GM23338 (cell line): ENCODE results near the gene HADHB. TPM values are rescaled to one million over a fixed set of nuclear protein-coding genes. Genes with fewer than 3 reads are reported as not detected.

Experiments used
- ATAC-seq: fragments of 200-7000 bp; cut with Tn5 transposase; 3 replicates; pipeline ENCODE4 v1.9.1; 2020
- DNase-seq: peaks from one replicate; pipeline ENCODE4 v3.0.0-alpha.2; 2015; ENCODE audit warnings: low spot score
- H2AFZ ChIP-seq: fragments of 200-600 bp; sonication (generic); 2 replicates; pipeline ENCODE4 v1.8.0; 2016; ENCODE audit warnings: antibody characterized with exemption, mild to moderate bottlenecking, moderate library complexity
- H3F3A ChIP-seq: fragments of 200-600 bp; sonication (generic); replicated peaks from 2 replicates; pipeline ENCODE4 v1.8.0; 2017; ENCODE audit warnings: antibody characterized with exemption, mixed run types, low read depth
- H3K27ac ChIP-seq: fragments of 200-600 bp; sonication (generic); 2 replicates; pipeline ENCODE4 v1.6.1; 2016; ENCODE audit warnings: low read depth
- H3K27me3 ChIP-seq: fragments of 200-600 bp; sonication (generic); 2 replicates; pipeline ENCODE4 v1.8.0; 2016; ENCODE audit warnings: mild to moderate bottlenecking, mixed run types, moderate library complexity; ENCODE audit not compliant: insufficient read depth
- H3K36me3 ChIP-seq: fragments of 200-600 bp; sonication (generic); 2 replicates; pipeline ENCODE4 v1.8.0; 2016; ENCODE audit warnings: mild to moderate bottlenecking; ENCODE audit not compliant: insufficient read depth
- H3K4me1 ChIP-seq: fragments of 200-600 bp; sonication (generic); 2 replicates; pipeline ENCODE4 v1.8.0; 2016; ENCODE audit warnings: mild to moderate bottlenecking, moderate library complexity; ENCODE audit not compliant: insufficient read depth
- H3K4me2 ChIP-seq: fragments of 200-600 bp; sonication (generic); 2 replicates; pipeline ENCODE4 v1.7.1; 2017; ENCODE audit warnings: mixed run types
- H3K4me3 ChIP-seq: fragments of 200-600 bp; sonication (generic); 2 replicates; pipeline ENCODE4 v1.6.1; 2016; ENCODE audit warnings: mixed run types
- H3K79me2 ChIP-seq: fragments of 200-600 bp; sonication (generic); replicated peaks from 2 replicates; pipeline ENCODE4 v1.8.0; 2017; ENCODE audit warnings: mild to moderate bottlenecking; ENCODE audit not compliant: insufficient read depth
- H3K9me2 ChIP-seq: fragments of 200-600 bp; sonication (generic); 2 replicates; pipeline ENCODE4 v1.8.0; 2017; ENCODE audit not compliant: insufficient read depth
- H4K20me1 ChIP-seq: fragments of 200-600 bp; sonication (generic); replicated peaks from 2 replicates; pipeline ENCODE4 v1.8.0; 2017; ENCODE audit warnings: mild to moderate bottlenecking; ENCODE audit not compliant: insufficient read depth
- H3K27ac Mint-ChIP-seq: 2 replicates; pipeline ENCODE4 v1.8.0; 2020; ENCODE audit warnings: inconsistent platforms, mild to moderate bottlenecking, moderate library complexity, mixed read lengths
- H3K27me3 Mint-ChIP-seq: 3 replicates; pipeline ENCODE4 v1.8.0; 2022; ENCODE audit warnings: low read depth, mild to moderate bottlenecking, moderate library complexity, mixed read lengths, inconsistent platforms; ENCODE audit not compliant: insufficient read depth, poor library complexity
- H3K36me3 Mint-ChIP-seq: 3 replicates; pipeline ENCODE4 v1.8.0; 2021; ENCODE audit warnings: low read depth, mild to moderate bottlenecking, inconsistent platforms, moderate library complexity, mixed read lengths
- H3K4me1 Mint-ChIP-seq: 3 replicates; pipeline ENCODE4 v1.8.0; 2020; ENCODE audit warnings: mild to moderate bottlenecking, inconsistent platforms, mixed read lengths
- H3K4me3 Mint-ChIP-seq: 3 replicates; pipeline ENCODE4 v1.8.0; 2021; ENCODE audit warnings: moderate library complexity, mild to moderate bottlenecking, inconsistent platforms, mixed read lengths
- H3K9me3 Mint-ChIP-seq: 3 replicates; pipeline ENCODE4 v1.8.0; 2020; ENCODE audit warnings: moderate library complexity, mild to moderate bottlenecking, inconsistent platforms, mixed read lengths
- CREB1 ChIP-seq: fragments of 250-450 bp; sonication (Bioruptor Pico); IDR thresholded peaks from 2 replicates; pipeline ENCODE4 v1.5.0; 2020; ENCODE audit warnings: low read depth, mild to moderate bottlenecking, moderate library complexity
- CTCF ChIP-seq, 2 experiments: fragments of 200-600 bp in 1 of 2; sonication (generic) in 1 of 2; conservative IDR thresholded peaks; 2 replicates each; pipeline versions ENCODE4 v1.5.1 to v1.6.1; 2016 to 2017; ENCODE audit warnings: antibody characterized with exemption in 2 of 2, low read depth in 2 of 2, mild to moderate bottlenecking in 2 of 2, moderate library complexity in 1 of 2
- ETS1 ChIP-seq: IDR thresholded peaks from 2 replicates; pipeline ENCODE4 v1.6.1; 2016; ENCODE audit warnings: antibody characterized with exemption
- EZH2 ChIP-seq: fragments of 200-600 bp; sonication (generic); IDR thresholded peaks from one replicate; pipeline ENCODE4 v1.8.0; 2017; ENCODE audit warnings: antibody characterized with exemption, mild to moderate bottlenecking, low read depth; ENCODE audit not compliant: unreplicated experiment
- EZH2phosphoT487 ChIP-seq: fragments of 200-600 bp; sonication (generic); IDR thresholded peaks from one replicate; pipeline ENCODE4 v1.8.1; 2018; ENCODE audit warnings: antibody characterized with exemption; ENCODE audit not compliant: unreplicated experiment
- JUNB ChIP-seq: IDR thresholded peaks from one replicate; pipeline ENCODE4 v1.6.1; 2016; ENCODE audit warnings: antibody characterized with exemption; ENCODE audit not compliant: unreplicated experiment
- NANOG ChIP-seq: IDR thresholded peaks from 2 replicates; pipeline ENCODE4 v1.6.1; 2016; ENCODE audit warnings: antibody characterized with exemption, borderline replicate concordance
- POLR2AphosphoS5 ChIP-seq: IDR thresholded peaks from 2 replicates; pipeline ENCODE4 v1.6.1; 2016; ENCODE audit warnings: antibody characterized with exemption, low read depth
- REST ChIP-seq: IDR thresholded peaks from one replicate; pipeline ENCODE4 v1.6.1; 2018; ENCODE audit warnings: antibody characterized with exemption; ENCODE audit not compliant: unreplicated experiment
- STAT1 ChIP-seq: IDR thresholded peaks from one replicate; pipeline ENCODE4 v1.6.1; 2016; ENCODE audit warnings: antibody characterized with exemption; ENCODE audit not compliant: unreplicated experiment
- ZNF114 ChIP-seq: fragments of 250-450 bp; sonication (Bioruptor Pico); IDR thresholded peaks from 2 replicates; pipeline ENCODE4 v1.5.0; 2020; ENCODE audit warnings: mild to moderate bottlenecking, moderate library complexity
- ZNF331 ChIP-seq: fragments of 250-450 bp; sonication (Bioruptor Pico); IDR thresholded peaks from 2 replicates; pipeline ENCODE4 v1.5.0; 2020; ENCODE audit warnings: low read depth, mild to moderate bottlenecking, moderate library complexity
- ZNF462 ChIP-seq: fragments of 250-450 bp; sonication (Bioruptor Pico); IDR thresholded peaks from 2 replicates; pipeline ENCODE4 v1.5.0; 2020; ENCODE audit warnings: mild to moderate bottlenecking, moderate library complexity
- polyA plus RNA-seq: library from polyadenylated mRNA; unstranded; fragments of >200 nt; fragmentation: Nextera tagmentation; extraction: Ambion mirVana; gene quantifications from 2 replicates; pipeline ENCODE4 v1.2.1, GENCODE V29; 2016
- total RNA-seq: library from RNA; depleted of rRNA; stranded (reverse); fragments of >200 nt; shearing (Covaris generic); gene quantifications from 2 replicates; pipeline ENCODE4 v1.2.3, GENCODE V29; 2014

The HADHB gene
- total and polyA plus RNA-seq, 2 experiments from 2014 or later: 41.1 to 43.4 TPM

GRCh38 chr2:26313446-26313845, 68.7 kb downstream of the HADHB start:
- ATAC-seq (no peak), DNase-seq (no peak)
- H3K27me3 ChIP-seq: no peaks in the 10 kb centered on the region
- TF ChIP-seq EZH2phosphoT487 (no peak), STAT1 (no peak), REST (no peak), EZH2 (no peak), ZNF114 (no peak), POLR2AphosphoS5 (no peak), ETS1 (no peak), ZNF462 (no peak), ZNF331 (no peak), CREB1 (CRISPR knock-in tag) (no peak), CTCF (conservative IDR thresholded peaks at IDR 0.05; ENCODE audit: low read depth in 2 of 2) (no peak), JUNB (no peak), NANOG (no peak)
- peaks cover 6% of the 10 kb centered on the region; the same call in 2 of the 3 replicates for H3K36me3 Mint-ChIP-seq
- no peaks in the 10 kb centered on the region for H3F3A ChIP-seq
- H3K4me3 Mint-ChIP-seq: no peak overlapping the region
- no peaks in the 10 kb centered on the region for H3K36me3 ChIP-seq
- H3K4me1 ChIP-seq: no peaks in the 10 kb centered on the region
- no peak overlapping the region for H3K27ac Mint-ChIP-seq
- H3K79me2 ChIP-seq: no peaks in the 10 kb centered on the region
- H3K4me2 ChIP-seq: no peak overlapping the region
- H3K4me1 Mint-ChIP-seq: peaks cover 27% of the 10 kb centered on the region
- no peaks in the 10 kb centered on the region for H3K9me2 ChIP-seq
- H3K27me3 Mint-ChIP-seq: peaks cover 14% of the 10 kb centered on the region
- H3K9me3 Mint-ChIP-seq: no peaks in the 10 kb centered on the region
- H3K4me3 ChIP-seq: no peak overlapping the region
- H2AFZ ChIP-seq: no peak overlapping the region
- H3K27ac ChIP-seq: no peak overlapping the region
- H4K20me1 ChIP-seq: no peaks in the 10 kb centered on the region
